HG03066 (cell line): ENCODE data around the gene PIGR.
A peak's percentile ranks its signal among the peaks of the same experiment; 100 is the strongest.

Experiments
- ATAC-seq: cut with Tn5 transposase; IDR thresholded peaks from one replicate; pipeline ENCODE4 v1.9.1; 2021; ENCODE audit warnings: low read depth; ENCODE audit not compliant: unreplicated experiment

Gene PIGR

DNA sequence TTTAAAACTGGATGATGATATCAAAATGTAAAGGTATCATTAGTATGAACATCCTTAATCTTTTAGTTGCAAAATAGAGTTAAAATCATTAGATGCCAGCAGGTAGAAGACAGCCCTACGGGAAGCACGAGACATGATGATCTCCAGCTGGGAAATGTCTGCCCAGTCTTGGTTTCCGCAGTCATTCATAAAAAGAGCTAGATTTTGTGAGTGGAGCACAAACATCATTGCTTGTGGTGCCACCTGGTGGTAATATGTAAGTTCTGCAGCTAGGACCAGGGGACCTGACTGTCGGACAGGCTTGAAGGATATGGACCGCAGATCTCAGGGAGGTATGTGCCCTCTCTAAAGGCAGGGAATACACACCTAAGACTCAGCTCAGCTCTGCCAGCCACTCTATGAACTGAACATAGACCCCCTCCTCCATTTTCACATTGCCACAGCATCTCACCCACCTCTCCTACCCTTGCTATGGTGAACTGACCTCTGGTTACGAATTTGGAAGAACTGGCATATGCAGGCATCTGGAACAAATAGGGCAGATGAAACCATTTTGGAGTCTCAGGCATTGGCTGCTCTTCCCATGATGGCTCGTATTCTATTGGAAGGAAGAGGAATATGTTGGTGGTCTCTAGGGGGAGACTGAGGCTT is 33.7 kb downstream of the PIGR start:
- peak; percentile 58 for ATAC-seq

- no peak for ATAC-seq
Measured at GRCh38 chr1:206911064-206911663, 35.1 kb downstream of the PIGR start.

- ATAC-seq = no peak
Measured at GRCh38 chr1:206909883-206910318, 36.4 kb downstream of the PIGR start.

DNA sequence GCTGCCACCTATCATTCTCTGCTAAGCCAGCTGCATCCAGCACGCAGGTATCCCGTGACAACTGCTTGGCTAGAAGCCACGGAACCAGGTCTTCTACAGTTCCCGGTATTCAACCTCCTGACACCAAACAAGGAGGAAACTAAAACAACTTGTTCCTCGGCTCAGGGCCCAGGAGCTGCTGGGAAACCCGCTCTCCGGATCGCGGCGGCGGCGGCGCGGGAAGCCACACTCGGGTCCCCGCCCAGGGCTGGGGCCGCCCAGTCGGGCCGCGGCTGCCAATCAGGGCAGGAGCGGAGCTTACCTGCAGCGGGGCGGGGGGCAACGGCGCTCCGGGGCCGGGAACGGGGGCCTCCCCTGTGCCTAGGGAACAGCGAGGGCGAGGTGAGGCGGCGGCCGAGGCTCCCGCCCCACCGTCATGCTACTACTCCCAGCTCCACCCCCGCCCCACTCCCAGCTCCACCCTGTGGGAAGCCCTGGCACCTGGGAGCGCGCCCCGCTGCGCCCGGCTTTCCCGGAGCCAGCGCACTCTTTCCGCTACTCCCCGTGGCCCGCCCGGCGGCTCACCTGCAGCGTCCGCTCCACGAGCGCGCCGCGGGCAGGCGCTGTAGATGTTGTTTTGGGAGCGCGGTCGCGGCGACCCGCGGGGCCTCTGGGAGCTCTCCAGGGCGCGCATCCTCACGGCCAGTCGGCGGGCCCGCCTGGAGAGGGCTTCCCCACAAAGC is 36.9 kb downstream of the PIGR start:
- ATAC-seq = no peak

- ATAC-seq = no peak
Measured at GRCh38 chr1:206908038-206908437, 38.2 kb downstream of the PIGR start.

DNA sequence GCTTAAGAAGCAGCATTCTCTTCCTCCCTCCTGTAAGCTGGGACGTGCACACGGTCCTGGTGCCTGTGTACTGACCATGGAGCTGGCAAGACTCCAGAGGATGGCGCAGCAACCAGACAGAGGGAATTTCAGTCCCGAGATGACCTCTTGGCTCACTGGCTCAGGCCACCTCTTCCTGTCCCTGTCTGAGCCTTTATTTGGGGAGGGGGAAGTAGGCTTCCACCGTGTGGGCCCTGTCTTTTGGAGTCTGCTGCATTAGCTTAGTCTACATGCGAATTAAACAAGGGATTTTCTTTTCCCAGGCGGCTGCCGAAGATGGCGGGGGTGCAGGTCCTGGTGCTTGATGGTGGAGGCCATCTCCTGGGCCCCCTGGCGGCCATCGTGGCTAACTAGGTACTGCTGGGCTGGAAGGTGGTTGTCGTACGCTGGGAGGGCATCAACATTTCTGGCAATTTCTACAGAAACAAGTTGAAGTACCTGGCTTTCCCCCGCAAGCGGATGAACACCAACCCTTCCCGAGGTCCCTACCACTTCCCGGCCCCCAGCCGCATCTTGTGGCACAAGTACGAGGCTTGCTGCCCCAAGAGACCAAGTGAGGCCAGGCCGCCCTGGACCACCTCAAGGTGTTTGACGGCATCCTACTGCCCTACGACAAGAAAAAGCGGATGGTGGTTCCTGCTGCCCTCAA is 38.8 kb downstream of the PIGR start:
- no peak for ATAC-seq

DNA sequence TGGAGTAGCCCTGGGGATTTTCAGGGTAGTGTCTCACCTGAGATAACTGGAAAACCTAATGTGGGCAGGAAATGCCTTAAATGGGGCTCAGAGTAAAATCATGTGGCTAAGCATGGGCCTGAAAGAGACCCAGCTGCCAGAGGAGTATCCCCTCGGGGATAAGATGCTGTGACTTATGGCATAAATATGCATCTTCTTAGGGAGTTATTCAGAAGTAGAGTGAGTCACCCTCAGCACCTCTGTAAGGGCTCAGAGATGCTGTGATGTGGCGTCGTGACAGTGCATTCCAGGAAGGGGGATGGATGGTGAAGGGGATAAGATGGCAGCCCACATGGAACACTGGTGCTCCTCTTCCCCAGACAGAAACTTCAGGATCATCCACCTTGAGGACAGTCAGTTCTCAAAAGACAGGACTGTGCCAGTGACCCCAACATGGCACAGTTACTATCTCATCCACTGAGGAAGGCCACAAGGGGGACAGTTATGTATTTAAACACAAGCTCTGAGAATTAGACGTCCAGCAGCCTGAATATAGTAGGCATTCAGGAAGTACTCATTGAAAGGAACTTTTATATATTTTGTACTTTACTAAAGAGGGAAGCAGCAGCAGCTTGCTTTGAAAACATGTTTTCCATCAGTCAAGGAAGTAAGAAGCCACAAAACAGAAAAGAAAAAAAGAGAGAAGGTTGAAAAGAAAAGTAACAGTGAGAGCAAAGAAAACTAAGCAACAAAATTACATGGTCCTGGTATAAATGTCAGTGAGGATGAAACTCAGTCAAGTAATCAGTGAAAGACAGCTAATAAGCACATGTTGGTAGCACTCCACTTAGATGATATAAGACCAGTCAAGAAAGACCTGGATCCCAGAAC is 40.7 kb downstream of the PIGR start:
- ATAC-seq = no peak

GRCh38 chr1:206904423-206905142 is 41.7 kb downstream of the PIGR start:
- no peak for ATAC-seq

DNA sequence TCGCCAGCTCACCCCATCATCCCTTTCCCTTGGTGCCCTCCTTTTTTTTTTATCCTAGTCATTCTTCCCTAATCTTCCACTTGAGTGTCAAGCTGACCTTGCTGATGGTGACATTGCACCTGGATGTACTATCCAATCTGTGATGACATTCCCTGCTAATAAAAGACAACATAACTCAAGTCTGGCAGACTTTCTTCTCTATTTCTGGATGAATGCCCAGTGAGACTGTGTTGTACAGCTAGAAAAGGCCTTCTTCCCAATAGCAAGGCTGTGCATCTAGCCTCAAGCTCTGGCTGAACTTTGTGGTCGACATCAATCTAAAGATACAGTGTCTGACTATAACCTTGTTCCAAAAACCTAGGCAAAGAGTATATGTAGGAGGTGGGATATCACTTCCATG is 42.6 kb downstream of the PIGR start:
- ATAC-seq = no peak

DNA sequence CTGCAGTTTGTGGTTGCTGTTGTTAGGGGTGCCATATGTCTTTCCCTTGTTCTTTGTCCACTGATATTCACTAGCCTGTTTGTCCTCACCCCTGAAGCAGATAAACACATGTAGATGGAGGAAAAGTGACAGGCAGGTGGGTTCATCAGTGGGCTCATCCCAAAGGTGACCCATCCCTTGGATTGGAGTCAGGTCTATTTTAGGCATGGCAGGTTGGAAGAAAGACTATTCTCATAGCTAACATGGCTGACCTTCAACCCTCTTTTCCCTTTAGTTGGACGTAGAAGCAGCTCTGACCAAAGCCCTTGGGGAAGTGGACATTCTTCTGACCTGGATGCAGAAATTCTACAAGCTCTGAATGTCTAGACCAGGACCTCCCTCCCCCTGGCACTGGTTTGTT is 43.6 kb downstream of the PIGR start:
- ATAC-seq = no peak

DNA sequence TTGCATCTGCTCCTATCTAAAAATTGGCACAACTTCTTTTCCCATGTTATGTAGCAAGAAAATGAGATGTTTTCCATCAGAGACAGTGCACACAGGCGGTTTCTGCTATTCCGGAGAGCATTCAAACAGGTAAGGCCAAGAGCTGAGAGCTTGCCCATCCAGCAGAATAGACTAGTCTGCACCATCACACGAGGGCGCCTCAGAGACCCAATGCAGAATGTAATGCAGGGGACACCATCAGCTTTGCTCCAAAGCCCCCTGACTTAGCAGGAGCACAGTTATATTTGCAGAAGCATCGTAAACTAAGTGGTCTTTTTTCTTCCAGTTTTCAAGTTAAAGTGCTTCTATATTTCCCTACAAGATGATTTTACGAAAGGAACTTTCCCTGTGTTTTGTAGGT is 44.3 kb downstream of the PIGR start:
- no peak for ATAC-seq

GRCh38 chr1:206900149-206900548 is 46.1 kb downstream of the PIGR start:
- ATAC-seq = no peak

GRCh38 chr1:206899717-206900116 is 46.5 kb downstream of the PIGR start:
- no peak for ATAC-seq

DNA sequence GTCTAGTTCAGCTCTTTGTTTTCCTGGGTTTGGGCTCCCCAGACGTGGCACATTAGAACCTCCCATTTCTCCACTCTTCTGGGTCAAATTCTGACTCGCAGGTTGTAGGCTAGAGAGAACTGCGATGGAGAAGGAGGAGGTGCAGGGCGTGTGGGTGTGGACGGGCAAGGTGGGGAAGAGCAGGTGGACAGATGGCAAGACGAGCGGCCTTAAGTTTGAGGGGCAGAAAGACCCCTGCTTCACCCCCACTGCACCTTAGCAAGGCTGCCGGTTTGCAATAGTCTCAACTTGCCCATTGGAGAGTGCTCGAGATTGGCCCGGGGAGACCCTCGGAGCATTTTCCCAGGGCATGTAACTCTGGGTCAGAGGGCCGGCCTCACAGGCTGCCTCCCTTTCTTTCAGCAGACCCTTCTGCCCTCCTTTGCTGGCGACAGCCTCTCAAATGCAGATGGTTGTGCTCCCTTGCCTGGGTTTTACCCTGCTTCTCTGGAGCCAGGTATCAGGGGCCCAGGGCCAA is 47.3 kb downstream of the PIGR start:
- no peak for ATAC-seq

DNA sequence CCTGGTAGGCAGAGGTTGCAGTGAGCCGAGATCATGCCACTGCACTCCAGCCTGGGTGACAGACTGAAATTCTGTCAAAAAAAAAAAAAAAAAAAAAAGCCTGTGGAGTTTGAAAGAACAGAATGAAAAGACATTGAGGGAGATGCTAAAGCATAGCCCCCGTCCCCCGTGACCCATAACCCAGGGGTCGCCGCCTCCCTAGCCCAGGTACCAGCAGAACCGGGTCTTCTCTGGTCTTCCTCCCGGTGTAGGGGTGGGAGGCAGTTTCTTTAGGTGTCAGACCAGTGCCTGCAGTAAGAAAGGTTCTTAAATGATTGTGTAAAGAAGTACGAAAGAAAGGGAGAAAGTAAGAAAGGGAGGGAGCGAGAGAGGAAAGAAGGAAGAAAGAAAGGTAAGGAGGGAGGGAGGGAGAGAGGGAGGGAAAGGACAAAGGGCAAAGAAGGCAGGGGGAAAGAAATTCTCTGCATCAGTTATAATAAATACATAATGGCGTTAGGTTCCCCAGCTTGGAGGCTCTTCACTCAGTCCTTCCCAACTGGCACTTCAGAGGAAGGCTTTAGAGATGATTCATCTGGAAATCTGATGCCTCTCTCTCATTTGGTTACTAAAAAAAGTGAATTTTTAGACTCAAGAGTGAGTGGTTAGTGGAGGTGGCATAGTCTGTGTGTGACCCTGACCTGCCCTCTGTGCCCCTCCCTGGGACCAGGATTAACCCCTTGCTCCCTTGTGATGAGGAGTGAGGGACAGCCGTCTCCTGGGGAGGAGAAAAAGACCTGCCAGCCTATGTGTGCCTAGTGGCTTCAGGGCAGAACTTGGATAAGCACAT is 48.0 kb downstream of the PIGR start:
- ATAC-seq = no peak

- no peak for ATAC-seq
Measured at GRCh38 chr1:206897175-206897574, 49.1 kb downstream of the PIGR start, which contains the start of gene IL24. Gene IL24, plus strand, starts transcription at chr1:206897443. Its CDS starts 390 bp downstream, at chr1:206897833.

DNA sequence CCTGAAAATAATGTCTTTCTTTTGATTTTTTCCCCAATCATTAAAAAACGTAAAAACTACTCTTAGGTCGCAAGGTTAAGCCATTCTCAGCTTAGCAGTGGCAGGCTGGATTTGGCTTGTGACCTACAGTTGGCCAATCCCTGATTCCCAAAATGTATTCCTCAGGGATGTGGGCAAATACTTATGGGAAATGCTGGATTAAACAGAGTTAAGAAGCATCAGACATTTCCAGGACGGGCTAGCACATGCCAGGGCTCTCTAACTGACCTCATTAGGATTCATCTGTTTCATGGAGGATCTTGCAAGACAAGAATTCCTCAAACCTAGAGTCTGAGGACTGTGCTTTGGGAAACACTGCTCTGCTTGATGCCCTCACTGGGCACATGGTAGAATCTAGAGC is 50.0 kb downstream of the PIGR start:
- ATAC-seq = no peak

GRCh38 chr1:206895837-206896242 is 50.4 kb downstream of the PIGR start:
- no peak for ATAC-seq

DNA sequence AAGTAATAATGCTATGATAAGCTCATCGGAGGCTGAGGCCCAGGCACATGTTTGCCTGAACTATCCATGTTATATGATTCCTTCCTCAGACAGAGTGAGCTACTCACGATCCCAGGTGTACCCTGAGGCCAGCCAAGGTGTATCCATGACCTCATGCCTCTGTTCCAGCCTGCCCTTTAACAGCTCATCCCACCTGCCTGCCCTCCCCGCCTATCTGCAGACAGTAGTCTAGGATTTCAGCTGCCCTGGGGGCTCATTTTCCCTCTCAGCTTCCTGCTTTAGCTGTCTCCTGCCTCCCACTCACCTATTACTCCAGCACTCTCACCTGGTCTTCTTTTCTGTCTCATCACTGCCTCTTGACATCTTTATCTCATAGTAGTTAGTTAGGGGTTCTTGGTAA is 50.9 kb downstream of the PIGR start:
- no peak for ATAC-seq
